ENCODE data around the gene CHMP3. TPM values are rescaled to one million over a fixed set of nuclear protein-coding genes. Genes with fewer than 3 reads are reported as not detected.
"Not testable (repeated sequence)": the region's sequence is repeated elsewhere in the genome, so short reads cannot be mapped to it uniquely, and the experiment has no call there.

Gene CHMP3
- total RNA-seq, 1 donor from 2014 or later: 75.8 TPM

DNA sequence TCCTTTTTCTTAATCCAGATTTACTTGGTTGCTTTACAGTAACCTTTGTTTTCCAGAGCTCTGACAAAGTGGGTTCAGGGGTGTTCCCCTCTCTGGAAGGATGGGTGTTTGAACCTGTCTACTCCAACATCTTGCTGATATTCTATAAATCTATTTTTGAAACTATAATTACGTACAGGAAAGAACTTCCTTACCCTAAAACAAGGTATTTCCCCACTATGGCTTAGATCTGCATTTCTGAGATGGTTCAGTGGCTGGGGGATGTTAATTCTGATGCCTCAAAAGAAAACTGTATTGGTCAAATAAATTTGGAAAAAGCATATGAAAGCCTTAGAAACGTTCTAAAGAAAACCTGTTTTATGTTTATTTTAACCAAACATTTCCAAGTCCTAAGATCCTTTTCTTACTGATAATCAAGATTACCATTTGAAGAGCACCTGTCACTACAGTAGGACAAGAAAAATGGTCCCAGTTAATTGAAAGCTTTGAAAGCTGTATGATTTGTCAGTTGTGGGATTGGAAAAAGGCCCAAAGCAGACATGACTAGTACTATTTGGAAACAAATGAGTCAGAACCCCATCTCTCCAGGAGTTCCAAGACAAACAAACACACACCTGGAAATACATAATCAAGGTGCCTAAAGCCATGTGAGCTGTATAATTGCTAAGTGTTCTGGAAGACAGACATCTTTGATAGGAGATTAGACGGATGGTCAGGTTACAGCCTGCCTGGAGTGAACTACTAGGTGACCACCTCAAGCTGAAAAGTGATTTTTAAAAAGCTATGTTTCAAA, 64.6 kb downstream of the CHMP3 start:
- H3K27ac Mint-ChIP-seq: no peak overlapping the region
- no peak for DNase-seq (ENCODE audit: low spot score in 2 of 2, unreplicated experiment in 2 of 2)
- no peaks in the 10 kb centered on the region for H3K4me1 Mint-ChIP-seq
- TF ChIP-seq, protein P1, sequence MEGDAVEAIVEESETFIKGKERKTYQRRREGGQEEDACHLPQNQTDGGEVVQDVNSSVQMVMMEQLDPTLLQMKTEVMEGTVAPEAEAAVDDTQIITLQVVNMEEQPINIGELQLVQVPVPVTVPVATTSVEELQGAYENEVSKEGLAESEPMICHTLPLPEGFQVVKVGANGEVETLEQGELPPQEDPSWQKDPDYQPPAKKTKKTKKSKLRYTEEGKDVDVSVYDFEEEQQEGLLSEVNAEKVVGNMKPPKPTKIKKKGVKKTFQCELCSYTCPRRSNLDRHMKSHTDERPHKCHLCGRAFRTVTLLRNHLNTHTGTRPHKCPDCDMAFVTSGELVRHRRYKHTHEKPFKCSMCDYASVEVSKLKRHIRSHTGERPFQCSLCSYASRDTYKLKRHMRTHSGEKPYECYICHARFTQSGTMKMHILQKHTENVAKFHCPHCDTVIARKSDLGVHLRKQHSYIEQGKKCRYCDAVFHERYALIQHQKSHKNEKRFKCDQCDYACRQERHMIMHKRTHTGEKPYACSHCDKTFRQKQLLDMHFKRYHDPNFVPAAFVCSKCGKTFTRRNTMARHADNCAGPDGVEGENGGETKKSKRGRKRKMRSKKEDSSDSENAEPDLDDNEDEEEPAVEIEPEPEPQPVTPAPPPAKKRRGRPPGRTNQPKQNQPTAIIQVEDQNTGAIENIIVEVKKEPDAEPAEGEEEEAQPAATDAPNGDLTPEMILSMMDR (IDR thresholded peaks at IDR 0.05; ENCODE audit: unreplicated experiment): no peak
- no peak overlapping the region for H3K4me3 Mint-ChIP-seq
- peaks cover 57% of the 10 kb centered on the region for H3K9me3 Mint-ChIP-seq
- no peaks in the 10 kb centered on the region for H3K27me3 Mint-ChIP-seq (ENCODE audit: low read depth)
- peaks cover 96% of the 10 kb centered on the region for H3K36me3 Mint-ChIP-seq

DNA sequence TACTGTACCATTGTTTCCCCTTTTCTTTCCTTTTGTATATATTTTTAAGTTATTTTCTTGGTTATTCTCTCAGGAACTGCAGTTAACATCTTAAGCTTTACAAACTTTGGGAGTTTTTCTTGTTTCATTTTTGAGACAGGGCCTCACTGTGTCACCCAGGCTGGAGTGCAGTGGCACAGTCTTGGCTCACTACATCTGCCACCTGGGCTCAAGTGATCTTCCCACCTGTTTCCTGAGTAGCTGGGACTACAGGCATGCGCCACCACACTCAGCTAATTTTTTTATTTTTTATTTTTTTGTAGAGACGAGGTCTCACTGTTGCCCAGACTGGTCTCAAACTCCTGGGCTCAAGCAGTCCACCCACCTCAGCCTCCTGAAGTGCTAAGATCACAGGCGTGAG, 66.9 kb downstream of the CHMP3 start:
- H3K36me3 Mint-ChIP-seq: peaks cover 88% of the 10 kb centered on the region
- peaks cover 53% of the 10 kb centered on the region for H3K9me3 Mint-ChIP-seq
- H3K4me3 Mint-ChIP-seq; DNase-seq (ENCODE audit: low spot score in 2 of 2, unreplicated experiment in 2 of 2); H3K27me3 Mint-ChIP-seq (ENCODE audit: low read depth); H3K27ac Mint-ChIP-seq; H3K4me1 Mint-ChIP-seq: not testable (repeated sequence)

DNA sequence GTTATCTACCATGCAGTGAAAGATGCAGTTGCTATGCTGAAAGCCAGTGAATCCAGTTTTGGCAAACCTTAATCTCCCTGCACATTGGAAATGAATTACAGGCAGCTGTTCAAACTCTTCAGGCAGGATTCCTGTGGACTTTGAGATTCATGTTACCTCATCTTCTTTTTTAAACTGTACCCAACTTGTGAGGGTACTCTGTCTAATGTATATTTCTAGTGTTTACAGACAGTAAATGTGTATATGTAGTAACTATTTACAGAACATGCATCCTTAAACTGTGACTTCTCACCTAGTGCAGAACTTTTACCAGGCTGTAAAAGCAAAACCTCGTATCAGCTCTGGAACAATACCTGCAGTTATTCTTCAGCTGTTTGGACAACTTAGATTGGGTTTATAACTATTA, 71.2 kb downstream of the CHMP3 start:
- DNase-seq (ENCODE audit: low spot score in 2 of 2, unreplicated experiment in 2 of 2): no peak
- Mint-ChIP-seq H3K4me1 (peaks cover 25% of the 10 kb centered on the region), H3K27ac (peak overlapping the region; percentile 97), H3K27me3 (ENCODE audit: low read depth) (no peaks in the 10 kb centered on the region), H3K36me3 (peaks cover 77% of the 10 kb centered on the region), H3K4me3 (no peak overlapping the region), H3K9me3 (peaks cover 25% of the 10 kb centered on the region)
- TF ChIP-seq, protein P1 (IDR thresholded peaks at IDR 0.05; ENCODE audit: unreplicated experiment): no peak

DNA sequence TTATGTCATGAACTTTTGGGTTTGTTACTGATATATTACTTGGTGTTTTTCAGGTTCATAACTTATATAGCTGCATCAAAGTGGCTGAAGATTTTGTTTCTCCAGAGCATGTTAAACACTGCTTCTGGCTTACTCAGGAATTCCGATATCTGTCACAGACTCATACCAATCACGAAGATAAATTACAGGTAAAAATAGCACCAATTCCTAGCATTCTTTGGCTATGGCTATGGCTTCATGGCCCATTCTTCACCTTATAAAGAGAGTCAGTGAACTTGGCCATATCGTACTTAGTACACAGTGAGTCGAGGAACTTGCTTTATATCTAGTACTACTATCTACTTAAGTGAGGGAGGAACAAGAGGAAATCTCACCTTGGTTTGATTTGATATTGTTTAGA, 72.2 kb downstream of the CHMP3 start:
- peaks cover 20% of the 10 kb centered on the region for H3K9me3 Mint-ChIP-seq
- no peak for DNase-seq (ENCODE audit: low spot score in 2 of 2, unreplicated experiment in 2 of 2)
- H3K27me3 Mint-ChIP-seq (ENCODE audit: low read depth): no peaks in the 10 kb centered on the region
- H3K4me3 Mint-ChIP-seq: no peak overlapping the region
- peak overlapping the region; percentile 97 for H3K27ac Mint-ChIP-seq
- TF ChIP-seq, protein P1 (IDR thresholded peaks at IDR 0.05; ENCODE audit: unreplicated experiment): no peak
- peaks cover 78% of the 10 kb centered on the region for H3K36me3 Mint-ChIP-seq
- peaks cover 25% of the 10 kb centered on the region for H3K4me1 Mint-ChIP-seq

DNA sequence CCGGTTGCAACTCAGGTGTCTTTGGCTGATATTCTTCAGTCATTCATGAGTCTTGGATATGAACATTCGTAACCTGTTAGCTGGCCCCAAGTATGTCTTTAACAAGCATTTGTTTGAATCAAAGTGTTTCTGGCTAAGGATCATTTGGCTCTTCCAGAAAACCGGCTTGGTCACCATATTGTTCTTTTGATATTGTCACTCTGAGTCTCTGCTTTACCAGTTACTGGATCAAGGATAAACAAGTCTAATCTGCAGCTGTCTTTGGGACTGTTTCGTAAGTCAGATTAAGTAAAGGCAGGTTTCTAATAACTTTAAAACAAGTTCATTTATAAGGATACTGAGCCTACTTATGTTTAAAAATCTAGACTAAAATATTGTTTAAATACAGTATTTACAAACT, 73.0 kb downstream of the CHMP3 start:
- Mint-ChIP-seq H3K4me3 (no peak overlapping the region), H3K27me3 (ENCODE audit: low read depth) (no peaks in the 10 kb centered on the region), H3K36me3 (peaks cover 77% of the 10 kb centered on the region), H3K27ac (peak overlapping the region; percentile 97), H3K9me3 (peaks cover 11% of the 10 kb centered on the region), H3K4me1 (peaks cover 25% of the 10 kb centered on the region)
- DNase-seq (ENCODE audit: low spot score in 2 of 2, unreplicated experiment in 2 of 2): no peak
- TF ChIP-seq, protein P1 (IDR thresholded peaks at IDR 0.05; ENCODE audit: unreplicated experiment): no peak

DNA sequence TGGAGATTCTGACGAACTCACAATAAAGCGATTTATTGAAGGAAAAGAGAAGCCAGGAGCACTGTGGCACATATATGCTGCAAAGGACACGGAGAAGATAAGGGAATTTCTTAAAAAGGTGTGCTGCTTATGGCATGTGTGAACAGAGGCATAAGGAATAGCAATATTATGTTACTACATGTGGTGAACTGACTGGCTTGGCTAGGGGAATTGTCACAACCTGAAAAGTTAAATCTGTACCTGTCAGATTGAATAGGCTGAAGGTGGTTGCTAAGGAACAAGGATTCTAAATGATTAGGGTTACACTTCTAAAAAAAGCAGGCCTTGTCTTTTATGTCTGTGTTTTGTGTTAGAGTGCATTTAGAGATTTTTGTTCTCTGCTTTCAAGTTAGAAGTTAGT, 73.7 kb downstream of the CHMP3 start:
- H3K27ac Mint-ChIP-seq: peak overlapping the region; percentile 97
- peaks cover 75% of the 10 kb centered on the region for H3K36me3 Mint-ChIP-seq
- H3K27me3 Mint-ChIP-seq (ENCODE audit: low read depth): no peaks in the 10 kb centered on the region
- peaks cover 7% of the 10 kb centered on the region for H3K9me3 Mint-ChIP-seq
- TF ChIP-seq, protein P1 (IDR thresholded peaks at IDR 0.05; ENCODE audit: unreplicated experiment): no peak
- peaks cover 25% of the 10 kb centered on the region for H3K4me1 Mint-ChIP-seq
- no peak overlapping the region for H3K4me3 Mint-ChIP-seq
- DNase-seq (ENCODE audit: low spot score in 2 of 2, unreplicated experiment in 2 of 2): no peak

Measured in mesothelial cell of epicardium (in vitro differentiated cells).